Fibroblast of lung (primary cell): ENCODE results near the gene CRHR1. TPM values are rescaled to one million over a fixed set of nuclear protein-coding genes. Genes with fewer than 3 reads are reported as not detected.

Source experiments
- DNase-seq, 2 donors: peaks; one replicate each; pipeline versions ENCODE4 v3.0.0 to v3.0.0-alpha.2; 2010; ENCODE audit warnings: low read depth in 2 of 2
- H2AFZ ChIP-seq: 2 replicates; pipeline ENCODE4 v1.5.1; 2012; ENCODE audit warnings: low read length, control low read depth, inconsistent platforms
- H3K27ac ChIP-seq: 2 replicates; pipeline ENCODE4 v1.5.1; 2011; ENCODE audit warnings: low read length, control low read depth; ENCODE audit not compliant: insufficient read depth
- H3K27me3 ChIP-seq: 2 replicates; pipeline ENCODE4 v1.5.1; 2011; ENCODE audit warnings: mild to moderate bottlenecking, low read length; ENCODE audit not compliant: control insufficient read depth, insufficient read depth
- H3K36me3 ChIP-seq: 2 replicates; pipeline ENCODE4 v1.5.1; 2011; ENCODE audit warnings: low read length; ENCODE audit not compliant: control insufficient read depth, insufficient read depth
- H3K4me1 ChIP-seq: 2 replicates; pipeline ENCODE4 v1.5.1; 2011; ENCODE audit warnings: low read length; ENCODE audit not compliant: control insufficient read depth, insufficient read depth; ENCODE audit errors: extremely low read depth
- H3K4me2 ChIP-seq: 2 replicates; pipeline ENCODE4 v1.5.1; 2011; ENCODE audit warnings: low read length, control low read depth; ENCODE audit not compliant: insufficient read depth; ENCODE audit errors: extremely low read depth
- H3K4me3 ChIP-seq, 4 experiments: fragments of 200-600 bp in 1 of 4; sonication (generic) in 1 of 4; replicated peaks in 1 of 4; 2 replicates each; pipeline ENCODE4 v1.5.1; 2011 to 2016; ENCODE audit warnings: low read length in 4 of 4, low read depth in 3 of 4, mild to moderate bottlenecking in 3 of 4, control low read depth in 2 of 4, inconsistent platforms in 1 of 4, mixed read lengths in 1 of 4; ENCODE audit not compliant: insufficient read depth in 1 of 4; ENCODE audit errors: control extremely low read depth in 1 of 4
- H3K79me2 ChIP-seq: 2 replicates; pipeline ENCODE4 v1.5.1; 2012; ENCODE audit warnings: mild to moderate bottlenecking, low read length, inconsistent platforms; ENCODE audit not compliant: control insufficient read depth, insufficient read depth
- H3K9ac ChIP-seq: 2 replicates; pipeline ENCODE4 v1.5.1; 2011; ENCODE audit warnings: mild to moderate bottlenecking, low read length, control low read depth; ENCODE audit not compliant: insufficient read depth
- H3K9me3 ChIP-seq: 2 replicates; pipeline ENCODE4 v1.5.1; 2012; ENCODE audit warnings: low read depth, low read length; ENCODE audit not compliant: control insufficient read depth, insufficient read depth
- H4K20me1 ChIP-seq: 2 replicates; pipeline ENCODE4 v1.5.1; 2011; ENCODE audit warnings: low read length; ENCODE audit not compliant: control insufficient read depth, insufficient read depth; ENCODE audit errors: extremely low read depth
- CTCF ChIP-seq, 2 donors: IDR thresholded peaks in 1 of 2; conservative IDR thresholded peaks in 1 of 2; 1 replicate in 1 of 2; 2 replicates in 1 of 2; pipeline ENCODE4 v1.5.1; 2011 to 2012; ENCODE audit warnings: low read length in 2 of 2, control low read depth in 1 of 2, inconsistent platforms in 1 of 2, low read depth in 1 of 2, mild to moderate bottlenecking in 1 of 2
- EZH2 ChIP-seq: IDR thresholded peaks from 2 replicates; pipeline ENCODE4 v1.5.1; 2012; ENCODE audit warnings: low read length, control low read depth, mild to moderate bottlenecking; ENCODE audit errors: missing control alignments
- polyA plus RNA-seq, 2 donors: library from polyadenylated mRNA; depleted of rRNA in 1 of 2; stranded (reverse) in 1 of 2; unstranded in 1 of 2; fragments of >200 nt; gene quantifications; 2 replicates each; pipeline ENCODE4 v1.2.1, GENCODE V29; 2011 to 2012; ENCODE audit warnings: missing spikeins in 1 of 2
- total RNA-seq: library from RNA; depleted of rRNA; stranded (reverse); fragments of >200 nt; gene quantifications from 2 replicates; pipeline ENCODE4 v1.2.1, GENCODE V29; 2014

CRHR1 gene
- total and polyA plus RNA-seq, 2 donors (not counting 1 experiment from before 2014, with no cell fraction given) = not detected

- Histone ChIP-seq H3K27me3 (no peaks in the 10 kb centered on the region), H3K4me1 (no peaks in the 10 kb centered on the region), H3K27ac (no peak overlapping the region), H3K4me3 (no peak overlapping the region), H3K4me2 (no peak overlapping the region), H3K9ac (no peak overlapping the region), H2AFZ (no peak overlapping the region), H3K9me3 (no peaks in the 10 kb centered on the region), H3K79me2 (no peaks in the 10 kb centered on the region), H4K20me1 (no peaks in the 10 kb centered on the region), H3K36me3 (no peaks in the 10 kb centered on the region)
- no peak for DNase-seq
- TF ChIP-seq CTCF (conservative IDR thresholded peaks at IDR 0.05 in 1 of 2, IDR thresholded peaks at IDR 0.05 in 1 of 2; ENCODE audit: low read depth in 1 of 2, low read length in 2 of 2) (no peak), EZH2 (no peak)
Observed at GRCh38 chr17:45747911-45748310, 36.2 kb upstream of the CRHR1 start.

- H3K36me3 ChIP-seq = no peaks in the 10 kb centered on the region
- no peak overlapping the region for H3K4me3 ChIP-seq
- no peaks in the 10 kb centered on the region for H3K4me1 ChIP-seq
- H3K9ac ChIP-seq = no peak overlapping the region
- DNase-seq = no peak
- no peak overlapping the region for H3K4me2 ChIP-seq
- H3K9me3 ChIP-seq = no peaks in the 10 kb centered on the region
- H2AFZ ChIP-seq = no peak overlapping the region
- no peaks in the 10 kb centered on the region for H3K79me2 ChIP-seq
- H3K27ac ChIP-seq = no peak overlapping the region
- no peaks in the 10 kb centered on the region for H4K20me1 ChIP-seq
- no peaks in the 10 kb centered on the region for H3K27me3 ChIP-seq
- TF ChIP-seq CTCF (conservative IDR thresholded peaks at IDR 0.05 in 1 of 2, IDR thresholded peaks at IDR 0.05 in 1 of 2; ENCODE audit: low read depth in 1 of 2, low read length in 2 of 2) (no peak), EZH2 (no peak)
Observed at GRCh38 chr17:45748731-45749310, 35.3 kb upstream of the CRHR1 start.

GRCh38 chr17:45749831-45750335 lies 34.2 kb upstream of the CRHR1 start:
- DNase-seq = no peak
- no peaks in the 10 kb centered on the region for H3K79me2 ChIP-seq
- no peaks in the 10 kb centered on the region for H3K36me3 ChIP-seq

More at GRCh38 chr17:45749831-45750335, 34.2 kb upstream of the CRHR1 start:
- Histone ChIP-seq H2AFZ (no peak overlapping the region), H3K4me2 (no peak overlapping the region), H4K20me1 (no peaks in the 10 kb centered on the region), H3K4me1 (no peaks in the 10 kb centered on the region), H3K9me3 (no peaks in the 10 kb centered on the region), H3K4me3 (no peak overlapping the region), H3K27me3 (no peaks in the 10 kb centered on the region), H3K9ac (no peak overlapping the region), H3K27ac (no peak overlapping the region)
- TF ChIP-seq CTCF (conservative IDR thresholded peaks at IDR 0.05 in 1 of 2, IDR thresholded peaks at IDR 0.05 in 1 of 2; ENCODE audit: low read depth in 1 of 2, low read length in 2 of 2) = no peak
